Neural progenitor cell (in vitro differentiated cells): ENCODE measurements around the gene LRRC26. TPM values are rescaled to one million over a fixed set of nuclear protein-coding genes. Genes with fewer than 3 reads are reported as not detected.
A peak's percentile ranks its signal among the peaks of the same experiment; 100 is the strongest.

Experiments
- DNase-seq: peaks from one replicate; pipeline ENCODE4 v3.0.0-alpha.2; 2016; ENCODE audit warnings: low spot score
- H2AFZ ChIP-seq: fragments of 200-600 bp; sonication (generic); replicated peaks from 2 replicates; pipeline ENCODE4 v1.6.1; 2016; ENCODE audit warnings: antibody characterized with exemption
- H3F3A ChIP-seq: fragments of 200-600 bp; sonication (generic); 2 replicates; pipeline ENCODE4 v1.6.1; 2016; ENCODE audit warnings: antibody characterized with exemption, low read depth
- H3K27ac ChIP-seq: fragments of 200-600 bp; sonication (generic); 2 replicates; pipeline ENCODE4 v1.5.1; 2016; ENCODE audit warnings: mild to moderate bottlenecking
- H3K27me3 ChIP-seq: fragments of 200-600 bp; sonication (generic); 2 replicates; pipeline ENCODE4 v1.6.1; 2016; ENCODE audit warnings: mild to moderate bottlenecking, moderate library complexity
- H3K36me3 ChIP-seq: fragments of 200-600 bp; sonication (generic); 2 replicates; pipeline ENCODE4 v1.5.1; 2016
- H3K4me1 ChIP-seq: fragments of 200-600 bp; sonication (generic); 2 replicates; pipeline ENCODE4 v1.6.1; 2016; ENCODE audit warnings: mixed run types
- H3K4me2 ChIP-seq: fragments of 200-600 bp; sonication (generic); 2 replicates; pipeline ENCODE4 v1.6.1; 2016
- H3K4me3 ChIP-seq: fragments of 200-600 bp; sonication (generic); 2 replicates; pipeline ENCODE4 v1.5.1; 2016
- H3K79me2 ChIP-seq: fragments of 200-600 bp; sonication (generic); 2 replicates; pipeline ENCODE4 v1.6.1; 2016; ENCODE audit warnings: low read depth
- H3K9ac ChIP-seq: fragments of 200-600 bp; sonication (generic); 2 replicates; pipeline ENCODE4 v1.6.1; 2016
- H3K9me3 ChIP-seq: fragments of 200-600 bp; sonication (generic); 2 replicates; pipeline ENCODE4 v1.5.1; 2016; ENCODE audit warnings: low read depth
- H4K20me1 ChIP-seq: fragments of 200-600 bp; sonication (generic); 2 replicates; pipeline ENCODE4 v1.6.1; 2016; ENCODE audit warnings: low read depth
- H3K27ac Mint-ChIP-seq: 3 replicates; pipeline ENCODE4 v1.8.0; 2021; ENCODE audit warnings: mixed read lengths
- H3K27me3 Mint-ChIP-seq: 2 replicates; pipeline ENCODE4 v1.8.0; 2022; ENCODE audit warnings: low read depth, mild to moderate bottlenecking, inconsistent platforms, moderate library complexity, mixed read lengths; ENCODE audit not compliant: insufficient read depth
- H3K36me3 Mint-ChIP-seq: 3 replicates; pipeline ENCODE4 v1.8.0; 2021; ENCODE audit warnings: mixed read lengths
- H3K4me1 Mint-ChIP-seq: 3 replicates; pipeline ENCODE4 v1.8.0; 2021; ENCODE audit warnings: mixed read lengths
- H3K4me3 Mint-ChIP-seq: 3 replicates; pipeline ENCODE4 v1.8.0; 2021; ENCODE audit warnings: mild to moderate bottlenecking, moderate library complexity, mixed read lengths
- H3K9me3 Mint-ChIP-seq: 3 replicates; pipeline ENCODE4 v1.8.0; 2020; ENCODE audit warnings: mixed read lengths
- CTCF ChIP-seq: fragments of 200-600 bp; sonication (generic); IDR thresholded peaks from 2 replicates; pipeline ENCODE4 v1.5.1; 2017; ENCODE audit warnings: antibody characterized with exemption, mild to moderate bottlenecking
- EZH2 ChIP-seq: fragments of 200-600 bp; sonication (generic); IDR thresholded peaks from 2 replicates; pipeline ENCODE4 v1.6.1; 2017; ENCODE audit warnings: antibody characterized with exemption, mild to moderate bottlenecking, moderate library complexity
- EZH2phosphoT487 ChIP-seq: fragments of 200-600 bp; sonication (generic); IDR thresholded peaks from 2 replicates; pipeline ENCODE4 v1.6.1; 2017; ENCODE audit warnings: antibody characterized with exemption
- total RNA-seq: library from RNA; depleted of rRNA; stranded (reverse); fragments of >200 nt; gene quantifications from 2 replicates; pipeline ENCODE4 v1.2.3, GENCODE V29; 2015; ENCODE audit warnings: low replicate concordance

LRRC26 gene
- total RNA-seq, 1 donor from 2014 or later = not detected

GRCh38 chr9:137138722-137139467 is 31.0 kb downstream of the LRRC26 start, which contains the start of gene GRIN1:
Gene GRIN1, plus strand, starts transcription at chr9:137139154. Its CDS starts 333 bp downstream, at chr9:137139487.
- H4K20me1 ChIP-seq = peaks cover 45% of the 10 kb centered on the region
- peaks cover 1% of the 10 kb centered on the region for H3K36me3 Mint-ChIP-seq
- peak; percentile 89 for DNase-seq
- H3K79me2 ChIP-seq = no peaks in the 10 kb centered on the region
- peak within 1 kb of the TSS; percentile 55 for H3K4me2 ChIP-seq
- no peak within 1 kb of the TSS for H3K27ac Mint-ChIP-seq
- peaks cover 3% of the 10 kb centered on the region for H3K9me3 Mint-ChIP-seq
- H3K4me3 Mint-ChIP-seq = no peak within 1 kb of the TSS
- no peak within 1 kb of the TSS for H3K4me3 ChIP-seq
- peaks cover 100% of the 10 kb centered on the region for H3K27me3 ChIP-seq
- H3K9ac ChIP-seq = no peak within 1 kb of the TSS
- peaks cover 65% of the 10 kb centered on the region for H3K27me3 Mint-ChIP-seq
- H3K4me1 ChIP-seq = no peaks in the 10 kb centered on the region
- no peaks in the 10 kb centered on the region for H3K9me3 ChIP-seq
- TF ChIP-seq CTCF (no peak), EZH2phosphoT487 (peak; percentile 87), EZH2 (peak; percentile 87)
- no peaks in the 10 kb centered on the region for H3K36me3 ChIP-seq
- H3K27ac ChIP-seq = no peak within 1 kb of the TSS
- no peak within 1 kb of the TSS for H2AFZ ChIP-seq
- peaks cover 6% of the 10 kb centered on the region for H3F3A ChIP-seq
- H3K4me1 Mint-ChIP-seq = peaks cover 2% of the 10 kb centered on the region

GRCh38 chr9:137138058-137138721 is 31.7 kb downstream of the LRRC26 start:
- Histone ChIP-seq H3K9ac (no peak overlapping the region), H3K4me1 (no peaks in the 10 kb centered on the region), H4K20me1 (peaks cover 45% of the 10 kb centered on the region), H3K36me3 (no peaks in the 10 kb centered on the region), H3K4me2 (no peak overlapping the region), H3K4me3 (no peak overlapping the region), H3K27ac (no peak overlapping the region), H2AFZ (no peak overlapping the region), H3K79me2 (no peaks in the 10 kb centered on the region), H3K9me3 (no peaks in the 10 kb centered on the region), H3K27me3 (peaks cover 100% of the 10 kb centered on the region), H3F3A (peaks cover 6% of the 10 kb centered on the region)
- no peak overlapping the region for H3K4me3 Mint-ChIP-seq
- DNase-seq = peak; percentile 62
- TF ChIP-seq EZH2phosphoT487 = no peak
- TF ChIP-seq CTCF = no peak
- no peak for TF ChIP-seq EZH2
- H3K9me3 Mint-ChIP-seq = peaks cover 3% of the 10 kb centered on the region
- H3K4me1 Mint-ChIP-seq = peaks cover 2% of the 10 kb centered on the region
- H3K36me3 Mint-ChIP-seq = peaks cover 1% of the 10 kb centered on the region
- H3K27me3 Mint-ChIP-seq = peaks cover 60% of the 10 kb centered on the region
- H3K27ac Mint-ChIP-seq = no peak overlapping the region

- Mint-ChIP-seq H3K4me1 (peaks cover 2% of the 10 kb centered on the region), H3K4me3 (no peak overlapping the region), H3K27me3 (peaks cover 61% of the 10 kb centered on the region), H3K9me3 (peaks cover 3% of the 10 kb centered on the region), H3K36me3 (peaks cover 1% of the 10 kb centered on the region), H3K27ac (no peak overlapping the region)
- peaks cover 45% of the 10 kb centered on the region for H4K20me1 ChIP-seq
- no peaks in the 10 kb centered on the region for H3K36me3 ChIP-seq
- no peaks in the 10 kb centered on the region for H3K79me2 ChIP-seq
- no peak overlapping the region for H3K4me2 ChIP-seq
- no peak overlapping the region for H3K9ac ChIP-seq
- H3K4me3 ChIP-seq = no peak overlapping the region
- no peak overlapping the region for H3K27ac ChIP-seq
- H3K4me1 ChIP-seq = no peaks in the 10 kb centered on the region
- DNase-seq = no peak
- H3K27me3 ChIP-seq = peaks cover 100% of the 10 kb centered on the region
- H3F3A ChIP-seq = peaks cover 6% of the 10 kb centered on the region
- no peak overlapping the region for H2AFZ ChIP-seq
- no peaks in the 10 kb centered on the region for H3K9me3 ChIP-seq
- no peak for TF ChIP-seq EZH2phosphoT487
- no peak for TF ChIP-seq CTCF
- no peak for TF ChIP-seq EZH2
These were observed 32.8 kb downstream of the LRRC26 start for GRCh38 chr9:137136881-137137607.
